Mammary epithelial cell (primary cell): ENCODE results near the gene FHIT.

Source experiments
- EZH2 ChIP-seq: IDR thresholded peaks from 2 replicates; pipeline ENCODE4 v1.6.1; 2012; ENCODE audit warnings: low read length, inconsistent platforms, borderline replicate concordance
- TF ChIP-seq, protein P1 (sequence below), 2 donors: IDR thresholded peaks in 1 of 2; conservative IDR thresholded peaks in 1 of 2; 2 replicates each; pipeline ENCODE4 v1.5.1; 2011 to 2012; ENCODE audit warnings: inconsistent platforms in 2 of 2, low read length in 2 of 2, mild to moderate bottlenecking in 2 of 2, control low read depth in 1 of 2, low read depth in 1 of 2; ENCODE audit not compliant: insufficient read depth in 1 of 2; ENCODE audit errors: extremely low read depth in 1 of 2

DNA sequence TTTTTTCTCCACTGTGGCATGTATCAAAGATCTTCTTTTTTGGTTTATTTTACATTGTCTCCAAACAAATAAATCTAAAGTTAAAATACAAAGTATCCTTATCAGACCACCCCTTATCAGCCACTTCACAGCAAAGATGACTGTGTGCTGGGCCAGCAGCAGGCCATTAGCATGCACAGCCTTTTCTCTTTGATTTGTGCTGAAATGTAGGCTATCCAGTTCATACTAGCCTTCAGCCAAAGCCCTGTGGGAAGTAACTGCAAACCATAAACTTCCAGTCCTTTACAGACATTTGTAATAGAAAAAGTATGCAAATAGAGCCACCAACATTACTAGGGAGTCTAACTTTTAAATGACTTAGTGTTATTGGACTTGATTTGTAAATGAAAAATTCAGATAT is 816.3 kb downstream of the FHIT start:
- TF ChIP-seq, protein P1, sequence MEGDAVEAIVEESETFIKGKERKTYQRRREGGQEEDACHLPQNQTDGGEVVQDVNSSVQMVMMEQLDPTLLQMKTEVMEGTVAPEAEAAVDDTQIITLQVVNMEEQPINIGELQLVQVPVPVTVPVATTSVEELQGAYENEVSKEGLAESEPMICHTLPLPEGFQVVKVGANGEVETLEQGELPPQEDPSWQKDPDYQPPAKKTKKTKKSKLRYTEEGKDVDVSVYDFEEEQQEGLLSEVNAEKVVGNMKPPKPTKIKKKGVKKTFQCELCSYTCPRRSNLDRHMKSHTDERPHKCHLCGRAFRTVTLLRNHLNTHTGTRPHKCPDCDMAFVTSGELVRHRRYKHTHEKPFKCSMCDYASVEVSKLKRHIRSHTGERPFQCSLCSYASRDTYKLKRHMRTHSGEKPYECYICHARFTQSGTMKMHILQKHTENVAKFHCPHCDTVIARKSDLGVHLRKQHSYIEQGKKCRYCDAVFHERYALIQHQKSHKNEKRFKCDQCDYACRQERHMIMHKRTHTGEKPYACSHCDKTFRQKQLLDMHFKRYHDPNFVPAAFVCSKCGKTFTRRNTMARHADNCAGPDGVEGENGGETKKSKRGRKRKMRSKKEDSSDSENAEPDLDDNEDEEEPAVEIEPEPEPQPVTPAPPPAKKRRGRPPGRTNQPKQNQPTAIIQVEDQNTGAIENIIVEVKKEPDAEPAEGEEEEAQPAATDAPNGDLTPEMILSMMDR (conservative IDR thresholded peaks at IDR 0.05 in 1 of 2, IDR thresholded peaks at IDR 0.05 in 1 of 2; ENCODE audit: extremely low read depth in 1 of 2, insufficient read depth in 1 of 2, low read depth in 1 of 2, low read length in 2 of 2) = no peak
- TF ChIP-seq EZH2 = no peak
